GM19240 (cell line): ENCODE results near the gene MYO9A.

Experiments used
- DNase-seq: peaks from one replicate; pipeline ENCODE4 v3.0.0; 2011; ENCODE audit warnings: low spot score; ENCODE audit not compliant: insufficient read length

Gene MYO9A

DNA sequence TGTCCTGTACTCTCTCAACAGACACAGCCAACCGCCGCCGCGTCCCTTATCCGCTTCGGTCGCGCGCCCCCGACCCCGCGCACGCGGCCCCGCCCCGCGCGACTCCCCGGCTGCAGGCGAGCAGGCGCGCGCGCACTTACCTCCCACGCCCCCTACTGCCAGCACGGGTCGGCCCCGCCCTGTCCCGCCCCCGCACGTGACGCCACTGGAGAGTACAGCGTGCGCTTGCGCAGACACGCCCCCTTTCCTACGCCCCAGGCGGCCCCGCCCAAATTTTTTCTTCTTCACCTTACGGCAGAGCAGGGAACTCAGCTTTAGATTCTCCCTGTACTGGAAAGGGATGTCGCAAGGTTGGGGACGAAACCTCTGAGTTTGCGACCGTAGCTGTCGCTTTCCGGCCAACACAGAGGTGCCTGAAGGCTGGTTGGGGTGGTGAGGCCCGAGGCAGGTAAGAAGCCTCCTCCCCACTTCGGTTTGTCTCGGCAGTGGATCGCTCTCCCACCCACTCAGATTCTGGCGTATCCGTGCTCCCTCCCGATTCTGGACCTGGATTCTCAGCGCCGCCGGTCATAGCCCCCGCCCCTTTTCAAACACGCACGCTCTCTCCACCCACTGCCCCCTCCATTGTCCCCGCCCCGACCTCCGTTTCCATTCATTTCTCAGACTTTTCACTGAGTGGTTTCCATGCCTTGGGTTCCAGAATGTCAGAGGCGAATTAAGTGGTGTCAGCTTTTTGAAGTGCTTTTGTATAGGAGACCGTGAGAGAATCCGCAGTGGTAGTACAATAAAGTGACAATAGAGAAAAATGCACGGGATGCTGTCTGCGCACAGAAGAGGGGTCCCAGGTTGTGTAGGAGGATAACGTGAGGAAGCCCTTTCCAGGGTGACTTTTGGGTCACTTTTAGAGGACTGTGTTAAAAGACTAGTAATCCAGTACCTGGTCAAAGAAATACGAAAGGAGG lies at the start of gene MYO9A, which contains the start of gene SENP8:
Gene MYO9A (minus strand): TSS at position 134 of the 962 bp plus-strand sequence. CDS start 71,587 bp downstream, outside the sequence.
Gene SENP8 (plus strand): TSS at position 387 of the 962 bp plus-strand sequence. CDS start 21,221 bp downstream, outside the sequence.
- DNase-seq: peak; percentile 80

DNA sequence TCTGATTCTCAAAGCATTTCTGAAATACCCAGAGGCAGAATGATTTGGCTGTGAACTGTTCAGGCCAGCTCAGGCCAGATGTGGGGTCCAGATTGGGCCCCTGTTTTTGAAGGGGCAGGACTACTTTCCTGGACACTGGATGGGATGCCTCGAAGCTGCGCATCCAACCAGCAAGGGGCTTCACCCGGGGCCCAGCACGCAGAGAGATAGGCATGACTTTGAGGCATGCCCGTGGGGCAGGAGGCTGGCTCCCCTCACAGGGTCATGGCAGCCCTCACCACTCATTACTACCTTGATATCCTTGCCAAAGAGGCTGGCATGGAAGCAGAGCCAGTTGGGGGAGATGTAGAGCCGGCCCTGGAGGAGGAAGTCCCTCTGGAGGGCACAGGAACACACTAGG lies 49.5 kb upstream of the MYO9A start:
- no peak for DNase-seq

GRCh38 chr15:72166716-72167417 lies 48.9 kb upstream of the MYO9A start:
- no peak for DNase-seq

DNA sequence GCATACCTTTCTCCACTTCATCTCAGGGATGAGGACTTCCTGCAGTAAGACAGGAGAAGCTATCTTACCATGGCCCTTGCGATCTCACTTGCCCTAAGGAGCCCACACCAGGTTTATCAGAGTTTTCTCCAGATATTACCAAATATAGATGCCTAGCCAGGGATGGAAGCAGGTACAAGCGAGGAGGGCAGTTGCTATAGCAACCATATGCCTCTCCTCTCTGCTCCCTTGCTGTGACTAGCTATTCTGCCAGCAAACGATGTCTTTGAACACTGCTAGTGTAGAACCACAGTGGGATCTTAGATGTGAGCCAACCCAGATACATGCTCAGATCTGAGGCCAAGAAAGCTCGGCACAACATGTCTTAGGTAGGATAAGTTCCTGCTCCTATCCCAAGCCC lies 45.8 kb upstream of the MYO9A start:
- DNase-seq: no peak

DNA sequence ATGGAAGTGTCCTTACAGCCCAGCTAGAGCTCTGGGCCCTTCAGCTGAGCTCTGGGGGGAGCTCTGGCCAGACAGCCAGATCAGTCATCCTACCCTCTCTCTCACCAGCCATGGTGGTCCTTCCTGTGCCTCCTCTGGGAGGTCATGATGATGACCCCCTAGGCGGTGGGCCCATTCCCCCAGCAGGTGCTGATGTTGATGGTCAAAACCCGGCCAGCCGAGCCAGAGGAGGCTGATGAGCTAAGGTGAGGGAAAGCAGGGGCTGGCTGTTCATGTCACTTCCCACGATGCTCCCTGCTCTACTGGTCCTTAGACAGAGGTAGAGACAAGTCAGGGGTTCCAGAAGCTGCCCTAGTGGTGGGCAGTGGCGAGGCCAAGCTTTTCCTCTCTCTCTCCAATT lies 44.6 kb upstream of the MYO9A start:
- no peak for DNase-seq

GRCh38 chr15:72161361-72162132 lies 43.6 kb upstream of the MYO9A start:
- DNase-seq: no peak

DNA sequence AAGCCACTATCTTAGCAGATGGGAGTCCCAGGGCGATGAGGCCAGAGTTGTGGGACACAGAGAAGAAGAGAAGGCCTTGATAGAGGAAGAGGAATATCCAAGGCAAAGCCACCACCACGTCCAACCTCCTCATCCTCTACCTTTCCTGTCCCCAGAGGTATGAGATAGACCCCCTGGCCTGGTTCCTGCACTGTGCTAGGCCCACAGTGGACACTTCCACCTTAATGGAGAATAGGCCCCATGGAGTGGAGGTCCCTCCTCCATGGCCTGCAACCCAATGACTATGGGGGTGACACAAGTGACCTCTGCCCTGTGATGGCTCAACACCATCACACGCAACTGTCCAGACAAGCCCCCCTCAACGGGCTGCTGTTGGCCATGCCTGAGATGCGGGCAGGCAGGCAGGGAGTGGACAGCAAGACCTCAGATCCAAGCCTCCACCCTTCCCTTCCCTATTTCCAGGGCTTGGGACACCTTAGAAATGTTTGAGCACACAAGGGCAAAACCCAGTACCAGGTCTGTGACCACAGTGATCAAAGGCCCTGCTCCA lies 42.8 kb upstream of the MYO9A start:
- DNase-seq: no peak

- no peak for DNase-seq
Observed at GRCh38 chr15:72156928-72157327, 39.0 kb upstream of the MYO9A start.

GRCh38 chr15:72155635-72156616 lies 38.0 kb upstream of the MYO9A start:
- peak; percentile 73 for DNase-seq

- no peak for DNase-seq
Observed at GRCh38 chr15:72155003-72155621, 37.2 kb upstream of the MYO9A start.

GRCh38 chr15:72154316-72154715 lies 36.4 kb upstream of the MYO9A start:
- DNase-seq: no peak

DNA sequence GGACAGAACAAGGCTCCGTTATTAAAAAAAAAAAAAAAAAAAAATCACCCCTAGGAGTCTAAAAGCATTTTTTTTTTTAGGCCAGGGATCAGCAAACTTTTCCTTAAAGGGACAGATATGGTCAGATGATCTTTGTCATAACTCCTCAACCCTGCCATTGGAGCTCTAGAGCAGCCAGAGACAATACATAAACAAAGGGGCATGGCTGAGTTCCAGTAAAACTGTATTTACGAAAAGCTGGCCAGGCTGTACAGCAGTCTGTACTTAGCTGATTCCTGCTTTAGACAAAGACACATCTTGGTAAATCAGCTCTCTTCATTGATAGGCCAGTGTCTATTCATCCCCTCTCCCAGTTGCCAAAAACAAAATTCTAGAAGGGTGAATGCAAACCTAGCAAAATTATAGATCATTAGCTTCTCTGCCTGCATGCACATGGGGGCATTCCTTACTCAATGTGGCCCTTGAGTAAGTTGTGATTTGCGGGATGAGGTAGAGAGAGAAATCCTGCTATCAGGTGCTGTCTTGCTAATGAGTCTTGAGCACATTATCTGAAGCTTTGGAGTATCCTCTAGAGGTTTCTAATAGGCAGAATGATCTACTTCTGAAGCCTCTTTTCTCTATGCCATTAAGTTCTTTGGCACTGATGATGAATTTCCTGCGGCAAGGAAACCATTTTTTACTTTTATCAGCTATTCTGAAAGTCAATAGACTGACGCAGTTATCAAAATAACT lies 35.5 kb upstream of the MYO9A start:
- no peak for DNase-seq

GRCh38 chr15:72147418-72147817 lies 29.5 kb upstream of the MYO9A start:
- no peak for DNase-seq

GRCh38 chr15:72146934-72147333 lies 29.0 kb upstream of the MYO9A start:
- DNase-seq: no peak

GRCh38 chr15:72146221-72146620 lies 28.3 kb upstream of the MYO9A start:
- no peak for DNase-seq

DNA sequence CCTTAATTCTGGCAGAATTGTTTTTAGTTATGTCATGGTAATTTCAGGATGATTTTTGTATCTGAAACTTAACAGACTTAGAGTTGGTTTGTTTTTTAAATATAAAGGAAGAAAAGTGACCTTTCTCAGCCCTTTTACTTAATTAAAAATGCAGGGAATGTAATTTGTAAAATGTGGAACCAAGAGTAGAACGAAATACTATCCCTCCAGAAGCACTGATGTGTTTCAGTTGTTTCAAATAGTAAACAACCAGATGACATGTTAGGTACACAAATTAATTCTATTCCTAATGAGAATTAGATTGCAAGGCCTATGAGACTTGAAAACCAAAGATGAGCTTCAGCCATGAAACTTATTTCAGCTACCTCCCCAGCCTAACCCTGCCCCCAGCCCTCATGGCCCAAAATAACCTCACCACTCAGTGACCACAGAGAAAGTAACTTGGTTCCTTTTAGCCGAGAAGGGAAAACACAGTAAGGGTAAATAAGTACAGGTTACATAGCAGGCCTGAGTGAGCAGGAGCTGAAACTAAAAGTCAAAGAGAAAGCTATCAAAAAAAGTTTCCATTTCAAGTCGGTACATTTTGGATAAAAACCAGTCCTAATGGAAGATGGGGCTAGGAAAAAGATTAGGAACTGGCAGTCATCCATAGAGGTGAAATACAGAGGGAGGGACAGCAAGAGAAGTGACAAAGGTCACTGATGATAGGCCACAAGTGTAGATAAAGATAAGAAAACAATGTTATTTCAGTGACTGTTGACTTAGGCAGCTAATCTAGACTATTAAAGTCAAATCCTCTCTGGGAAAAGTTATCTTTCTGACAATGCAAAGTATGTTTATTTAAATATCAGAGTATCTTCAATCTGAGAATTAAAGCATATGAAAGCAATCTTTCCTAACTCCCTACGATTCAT lies 23.5 kb upstream of the MYO9A start:
- peak; percentile 85 for DNase-seq

- DNase-seq: no peak
Observed at GRCh38 chr15:72140088-72140487, 22.1 kb upstream of the MYO9A start.

DNA sequence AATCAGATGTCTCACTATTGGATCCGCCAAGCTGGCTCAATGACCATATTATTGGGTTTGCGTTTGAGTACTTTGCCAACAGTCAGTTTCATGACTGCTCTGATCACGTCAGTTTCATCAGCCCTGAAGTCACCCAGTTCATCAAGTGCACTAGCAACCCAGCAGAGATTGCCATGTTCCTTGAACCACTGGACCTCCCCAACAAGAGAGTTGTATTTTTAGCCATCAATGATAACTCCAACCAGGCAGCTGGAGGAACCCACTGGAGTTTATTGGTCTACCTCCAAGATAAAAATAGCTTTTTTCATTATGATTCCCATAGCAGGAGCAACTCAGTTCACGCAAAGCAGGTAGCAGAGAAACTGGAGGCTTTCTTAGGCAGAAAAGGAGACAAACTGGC lies 21.7 kb upstream of the MYO9A start:
- DNase-seq: no peak
